ENCODE measurements around the gene OLA1. TPM values are rescaled to one million over a fixed set of nuclear protein-coding genes. Genes with fewer than 3 reads are reported as not detected.

OLA1 gene
- total and polyA plus RNA-seq, 2 of the 13 experiments (the other 11 are each of a cell fraction or from before 2014, with no cell fraction given): 153 to 241 TPM

DNA sequence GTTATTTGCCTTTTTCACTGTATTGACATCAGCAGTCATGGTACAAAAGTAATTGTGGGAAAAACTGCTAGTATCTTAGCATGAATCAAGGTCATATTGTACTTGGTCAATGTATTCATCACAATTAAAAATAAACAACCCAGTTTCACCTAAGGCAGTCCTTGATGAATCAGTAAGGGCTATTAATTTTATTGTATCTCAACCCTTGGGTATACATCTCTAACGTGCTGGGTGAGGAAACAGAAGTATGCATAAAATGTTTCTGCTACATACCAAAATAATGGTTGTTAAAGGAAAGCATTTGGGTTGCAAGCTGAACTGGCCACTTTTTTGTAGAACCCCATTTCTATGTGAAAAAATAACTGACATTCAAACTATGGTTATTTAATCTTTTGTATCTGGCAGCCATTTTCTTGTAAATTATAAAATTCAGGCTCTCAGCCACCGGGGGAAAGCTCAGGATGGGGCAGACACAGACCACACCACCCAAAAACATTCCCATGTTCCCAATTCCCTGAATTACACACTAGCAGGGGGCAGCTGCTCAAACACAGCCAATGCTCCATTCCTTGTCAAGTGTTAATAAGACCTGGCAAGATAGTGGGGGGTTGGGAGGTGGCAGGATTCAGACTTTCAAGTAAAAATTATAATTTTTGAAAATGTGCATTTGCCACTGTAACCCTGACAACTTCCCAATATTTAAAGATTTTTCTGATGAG, 49.3 kb downstream of the OLA1 start:
- Histone ChIP-seq H3K27ac (ENCODE audit: extremely low read length, insufficient read depth, low read length) (no peak overlapping the region), H4K20me1 (ENCODE audit: insufficient read depth, low read length) (no peaks in the 10 kb centered on the region), H3K27me3 (ENCODE audit: control insufficient read depth in 1 of 2, insufficient read depth in 2 of 2, low read length in 2 of 2) (no peaks in the 10 kb centered on the region), H3K4me2 (ENCODE audit: low read depth, low read length) (no peak overlapping the region), H3K79me2 (ENCODE audit: insufficient read depth, low read length) (peaks cover 62% of the 10 kb centered on the region), H3K36me3 (replicated peaks in 1 of 2; ENCODE audit: control insufficient read depth in 1 of 2, insufficient read depth in 2 of 2, low read length in 2 of 2) (peaks cover 1 to 7% of the 10 kb centered on the region in 2 experiments; a peak in 3 of 5 replicates), H3K4me3 (replicated peaks in 1 of 3; ENCODE audit: insufficient read depth in 1 of 3, low read depth in 2 of 3, low read length in 3 of 3) (no peak overlapping the region), H3K9ac (ENCODE audit: insufficient read depth, low read depth, low read length) (no peak overlapping the region), H3K9me3 (ENCODE audit: low read length) (no peaks in the 10 kb centered on the region), H2AFZ (ENCODE audit: low read length) (no peak overlapping the region), H3K4me1 (ENCODE audit: insufficient read depth, low read length) (no peaks in the 10 kb centered on the region)
- no peak for DNase-seq (ENCODE audit: low spot score)
- 95% methylated on average over 2 of the region's 2 CpGs for WGBS (ENCODE audit: low lambda C conversion rate)
- BruUV-seq (replicated peaks): no TSS peak
- CTCF ChIA-PET (ENCODE audit: low intra/inter-chr PET ratio, low total read pairs): no interaction called here
- intact Hi-C loops (cut with micrococcal nuclease; ENCODE audit: unreplicated experiment): no loop called here
- POLR2A ChIA-PET: no interaction called here
- ATAC-seq: no peak
- FAIRE-seq: no peak
- in situ Hi-C loops (cut with HindIII; ENCODE audit: extremely low pct_ligation_motif_present, low pct_unique_long_range_greater_than_20kb): no loop called here
- TF ChIP-seq, protein P1, sequence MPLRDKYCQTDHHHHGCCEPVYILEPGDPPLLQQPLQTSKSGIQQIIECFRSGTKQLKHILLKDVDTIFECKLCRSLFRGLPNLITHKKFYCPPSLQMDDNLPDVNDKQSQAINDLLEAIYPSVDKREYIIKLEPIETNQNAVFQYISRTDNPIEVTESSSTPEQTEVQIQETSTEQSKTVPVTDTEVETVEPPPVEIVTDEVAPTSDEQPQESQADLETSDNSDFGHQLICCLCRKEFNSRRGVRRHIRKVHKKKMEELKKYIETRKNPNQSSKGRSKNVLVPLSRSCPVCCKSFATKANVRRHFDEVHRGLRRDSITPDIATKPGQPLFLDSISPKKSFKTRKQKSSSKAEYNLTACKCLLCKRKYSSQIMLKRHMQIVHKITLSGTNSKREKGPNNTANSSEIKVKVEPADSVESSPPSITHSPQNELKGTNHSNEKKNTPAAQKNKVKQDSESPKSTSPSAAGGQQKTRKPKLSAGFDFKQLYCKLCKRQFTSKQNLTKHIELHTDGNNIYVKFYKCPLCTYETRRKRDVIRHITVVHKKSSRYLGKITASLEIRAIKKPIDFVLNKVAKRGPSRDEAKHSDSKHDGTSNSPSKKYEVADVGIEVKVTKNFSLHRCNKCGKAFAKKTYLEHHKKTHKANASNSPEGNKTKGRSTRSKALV (CRISPR knock-in tag; IDR thresholded peaks at IDR 0.05): no peak
- no peak for TF ChIP-seq HNRNPH1 (optimal IDR thresholded peaks at IDR 0.05; ENCODE audit: low read depth, low read length)
- no peak for TF ChIP-seq PHB2 (IDR thresholded peaks at IDR 0.05; ENCODE audit: partially characterized antibody)
- TF ChIP-seq SRY (CRISPR knock-in tag; IDR thresholded peaks at IDR 0.05): no peak
- TF ChIP-seq, protein P2, sequence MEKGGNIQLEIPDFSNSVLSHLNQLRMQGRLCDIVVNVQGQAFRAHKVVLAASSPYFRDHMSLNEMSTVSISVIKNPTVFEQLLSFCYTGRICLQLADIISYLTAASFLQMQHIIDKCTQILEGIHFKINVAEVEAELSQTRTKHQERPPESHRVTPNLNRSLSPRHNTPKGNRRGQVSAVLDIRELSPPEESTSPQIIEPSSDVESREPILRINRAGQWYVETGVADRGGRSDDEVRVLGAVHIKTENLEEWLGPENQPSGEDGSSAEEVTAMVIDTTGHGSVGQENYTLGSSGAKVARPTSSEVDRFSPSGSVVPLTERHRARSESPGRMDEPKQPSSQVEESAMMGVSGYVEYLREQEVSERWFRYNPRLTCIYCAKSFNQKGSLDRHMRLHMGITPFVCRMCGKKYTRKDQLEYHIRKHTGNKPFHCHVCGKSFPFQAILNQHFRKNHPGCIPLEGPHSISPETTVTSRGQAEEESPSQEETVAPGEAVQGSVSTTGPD (CRISPR knock-in tag; IDR thresholded peaks at IDR 0.05): no peak
- no peak for TF ChIP-seq SAP130 (CRISPR knock-in tag; IDR thresholded peaks at IDR 0.05; ENCODE audit: low read depth)
- TF ChIP-seq, protein P3, sequence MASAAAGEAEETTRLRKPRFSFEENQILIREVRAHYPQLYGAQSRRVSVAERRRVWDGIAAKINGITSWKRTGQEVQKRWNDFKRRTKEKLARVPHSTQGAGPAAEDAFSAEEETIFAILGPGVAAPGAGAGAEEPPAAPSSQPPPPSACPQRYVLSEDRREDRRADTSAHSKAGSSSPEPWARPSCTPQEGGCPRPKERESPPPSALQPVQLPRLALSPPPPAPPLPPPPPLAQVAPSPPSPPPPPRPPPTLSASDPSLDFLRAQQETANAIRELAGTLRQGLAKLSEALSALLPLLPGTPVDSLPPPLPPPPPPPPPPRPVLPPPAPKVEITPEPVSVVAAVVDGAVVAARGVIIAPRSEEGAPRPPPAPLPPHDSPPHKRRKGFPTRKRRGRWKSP (CRISPR knock-in tag; IDR thresholded peaks at IDR 0.05): no peak
- TF ChIP-seq ZNF768 (CRISPR knock-in tag; IDR thresholded peaks at IDR 0.05): no peak
- TF ChIP-seq ZNF460 (CRISPR knock-in tag; IDR thresholded peaks at IDR 0.05; ENCODE audit: borderline replicate concordance): no peak
- no peak for TF ChIP-seq SKI (IDR thresholded peaks at IDR 0.05; ENCODE audit: partially characterized antibody)
- TF ChIP-seq HOXA5 (CRISPR knock-in tag; IDR thresholded peaks at IDR 0.05): no peak
- TF ChIP-seq, protein P4, sequence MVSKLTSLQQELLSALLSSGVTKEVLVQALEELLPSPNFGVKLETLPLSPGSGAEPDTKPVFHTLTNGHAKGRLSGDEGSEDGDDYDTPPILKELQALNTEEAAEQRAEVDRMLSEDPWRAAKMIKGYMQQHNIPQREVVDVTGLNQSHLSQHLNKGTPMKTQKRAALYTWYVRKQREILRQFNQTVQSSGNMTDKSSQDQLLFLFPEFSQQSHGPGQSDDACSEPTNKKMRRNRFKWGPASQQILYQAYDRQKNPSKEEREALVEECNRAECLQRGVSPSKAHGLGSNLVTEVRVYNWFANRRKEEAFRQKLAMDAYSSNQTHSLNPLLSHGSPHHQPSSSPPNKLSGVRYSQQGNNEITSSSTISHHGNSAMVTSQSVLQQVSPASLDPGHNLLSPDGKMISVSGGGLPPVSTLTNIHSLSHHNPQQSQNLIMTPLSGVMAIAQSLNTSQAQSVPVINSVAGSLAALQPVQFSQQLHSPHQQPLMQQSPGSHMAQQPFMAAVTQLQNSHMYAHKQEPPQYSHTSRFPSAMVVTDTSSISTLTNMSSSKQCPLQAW (CRISPR knock-in tag; IDR thresholded peaks at IDR 0.05): no peak
- no peak for TF ChIP-seq ZBTB1 (CRISPR knock-in tag; IDR thresholded peaks at IDR 0.05; ENCODE audit: borderline replicate concordance)
- TF ChIP-seq NFYB (CRISPR knock-in tag; IDR thresholded peaks at IDR 0.05): no peak
- TF ChIP-seq, protein P5, sequence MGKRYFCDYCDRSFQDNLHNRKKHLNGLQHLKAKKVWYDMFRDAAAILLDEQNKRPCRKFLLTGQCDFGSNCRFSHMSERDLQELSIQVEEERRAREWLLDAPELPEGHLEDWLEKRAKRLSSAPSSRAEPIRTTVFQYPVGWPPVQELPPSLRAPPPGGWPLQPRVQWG (CRISPR knock-in tag; IDR thresholded peaks at IDR 0.05; ENCODE audit: borderline replicate concordance, low read depth): no peak
- TF ChIP-seq HNRNPK (IDR thresholded peaks at IDR 0.05; ENCODE audit: low read depth, low read length, poor library complexity, severe bottlenecking): no peak
- TF ChIP-seq SOX6 (IDR thresholded peaks at IDR 0.05): no peak
- TF ChIP-seq SOX6 (CRISPR knock-in tag; IDR thresholded peaks at IDR 0.05): no peak
- TF ChIP-seq, protein P6, sequence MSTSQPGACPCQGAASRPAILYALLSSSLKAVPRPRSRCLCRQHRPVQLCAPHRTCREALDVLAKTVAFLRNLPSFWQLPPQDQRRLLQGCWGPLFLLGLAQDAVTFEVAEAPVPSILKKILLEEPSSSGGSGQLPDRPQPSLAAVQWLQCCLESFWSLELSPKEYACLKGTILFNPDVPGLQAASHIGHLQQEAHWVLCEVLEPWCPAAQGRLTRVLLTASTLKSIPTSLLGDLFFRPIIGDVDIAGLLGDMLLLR (CRISPR knock-in tag; IDR thresholded peaks at IDR 0.05): no peak

All from HepG2 (cell line).